Panc1 (cell line): ENCODE measurements around the gene LPP. TPM values are rescaled to one million over a fixed set of nuclear protein-coding genes. Genes with fewer than 3 reads are reported as not detected.

Experiments
- ATAC-seq: fragments of 200-7000 bp; cut with Tn5 transposase; 2 replicates; pipeline ENCODE4 v1.9.1; 2020; ENCODE audit warnings: mild to moderate bottlenecking, moderate library complexity
- BruUV-seq: library from RNA; stranded (reverse); fragments of 400-500 nt; replicated peaks from 2 replicates; lab custom pipeline; 2021; lab: Mats Ljungman, UMichigan
- CTCF ChIA-PET: fragments of 300-600 bp; sonication (Branson Sonifier 250); formaldehyde crosslinking; loops from one replicate; lab custom pipeline; 2022; ENCODE audit warnings: antibody characterized with exemption; lab: Charles Lee
- POLR2A ChIA-PET: fragments of 300-600 bp; sonication (Branson Sonifier 250); formaldehyde crosslinking; loops from one replicate; lab custom pipeline; 2022; ENCODE audit warnings: antibody characterized with exemption; lab: Charles Lee
- DNase-seq: peaks from one replicate; pipeline ENCODE4 v3.0.0-alpha.2; 2010; ENCODE audit warnings: low read depth, low spot score
- H3K27ac ChIP-seq: 2 replicates; pipeline ENCODE4 v1.5.1; 2011; ENCODE audit warnings: mild to moderate bottlenecking, low read length, inconsistent platforms
- H3K27me3 ChIP-seq: fragments of 200-500 bp; sonication (Bioruptor generic); 2 replicates; pipeline ENCODE4 v1.6.0; 2014; ENCODE audit warnings: low read length, inconsistent platforms; ENCODE audit not compliant: control insufficient read depth, insufficient read depth
- H3K36me3 ChIP-seq: fragments of 200-500 bp; sonication (Bioruptor generic); 2 replicates; pipeline ENCODE4 v1.5.1; 2014; ENCODE audit warnings: inconsistent platforms, mild to moderate bottlenecking, low read length, moderate library complexity; ENCODE audit not compliant: control insufficient read depth, insufficient read depth
- H3K4me1 ChIP-seq: 2 replicates; pipeline ENCODE4 v1.5.1; 2011; ENCODE audit warnings: inconsistent platforms, mild to moderate bottlenecking, low read length, moderate library complexity; ENCODE audit not compliant: control insufficient read depth, insufficient read depth
- H3K4me3 ChIP-seq, 2 experiments: 2 replicates each; pipeline ENCODE4 v1.5.1; 2011 to 2012; ENCODE audit warnings: low read depth in 2 of 2, low read length in 2 of 2, mild to moderate bottlenecking in 2 of 2, inconsistent platforms in 1 of 2, moderate library complexity in 1 of 2
- H3K9me3 ChIP-seq: fragments of 200-500 bp; sonication (Bioruptor generic); 2 replicates; pipeline ENCODE4 v1.5.1; 2014; ENCODE audit warnings: low read depth, mild to moderate bottlenecking, inconsistent platforms, low read length, moderate library complexity; ENCODE audit not compliant: control insufficient read depth, insufficient read depth
- CTCF ChIP-seq: fragments of 450-650 bp; IDR thresholded peaks from 2 replicates; pipeline ENCODE4 v1.5.1; 2017; ENCODE audit warnings: mild to moderate bottlenecking
- POLR2AphosphoS5 ChIP-seq: IDR thresholded peaks from 2 replicates; pipeline ENCODE4 v1.6.1; 2012; ENCODE audit warnings: mild to moderate bottlenecking, low read depth, low read length, moderate library complexity
- REST ChIP-seq, 2 experiments: IDR thresholded peaks; 2 replicates each; pipeline ENCODE4 v1.6.1; 2011 to 2012; ENCODE audit warnings: low read depth in 2 of 2, control low read depth in 1 of 2, low read length in 1 of 2, mild to moderate bottlenecking in 1 of 2, moderate library complexity in 1 of 2; ENCODE audit not compliant: insufficient read depth in 1 of 2
- SIN3A ChIP-seq: IDR thresholded peaks from 2 replicates; pipeline ENCODE4 v1.6.1; 2012; ENCODE audit warnings: low read depth, mild to moderate bottlenecking, low read length, moderate library complexity, borderline replicate concordance; ENCODE audit not compliant: insufficient read depth
- TCF7L2 ChIP-seq: IDR thresholded peaks from 2 replicates; pipeline ENCODE4 v1.6.1; 2011; ENCODE audit warnings: mild to moderate bottlenecking, low read depth, low read length, inconsistent platforms
- in situ Hi-C: cut with HindIII; loops from 2 replicates; pipeline ENCODE4 v1.10.0; 2016; ENCODE audit warnings: low sequenced_read_pairs, low pct_unique_long_range_greater_than_20kb
- intact Hi-C: fragments of 100-400 bp; cut with micrococcal nuclease; formaldehyde crosslinking; loops from one replicate; pipeline ENCODE4 v1.10.0; 2022; ENCODE audit not compliant: unreplicated experiment
- total RNA-seq: library from RNA; stranded (reverse); gene quantifications from one replicate; pipeline ENCODE4 v1.2.1, GENCODE V29; 2021; ENCODE audit not compliant: unreplicated experiment

The LPP gene
- total RNA-seq, 1 experiment from 2014 or later, result 90.0 TPM

- Histone ChIP-seq H3K27me3 (no peaks in the 10 kb centered on the region), H3K27ac (no peak overlapping the region), H3K9me3 (no peaks in the 10 kb centered on the region), H3K4me1 (no peaks in the 10 kb centered on the region), H3K36me3 (no peaks in the 10 kb centered on the region), H3K4me3 (no peak overlapping the region)
- DNase-seq (no peak), ATAC-seq (no peak)
- TF ChIP-seq TCF7L2 (no peak), POLR2AphosphoS5 (no peak), SIN3A (no peak), CTCF (no peak), REST (IDR thresholded peaks at IDR 0.05; ENCODE audit: insufficient read depth in 1 of 2, low read depth in 2 of 2, low read length in 1 of 2) (no peak)
- CTCF ChIA-PET, result no interaction called here
- POLR2A ChIA-PET, result no interaction called here
- in situ Hi-C loops, result no loop called here
- BruUV-seq, result no TSS peak
- intact Hi-C loops, result no loop called here
These were observed 751.6 kb downstream of the LPP start for GRCh38 chr3:188905547-188905946.

GRCh38 chr3:188906236-188906635 is 752.3 kb downstream of the LPP start:
- BruUV-seq, result no TSS peak
- DNase-seq (no peak), ATAC-seq (no peak)
- Histone ChIP-seq H3K9me3 (no peaks in the 10 kb centered on the region), H3K4me3 (no peak overlapping the region), H3K4me1 (no peaks in the 10 kb centered on the region), H3K36me3 (no peaks in the 10 kb centered on the region), H3K27me3 (no peaks in the 10 kb centered on the region), H3K27ac (no peak overlapping the region)
- in situ Hi-C loops, result no loop called here
- POLR2A ChIA-PET, result no interaction called here
- TF ChIP-seq TCF7L2 (no peak), CTCF (no peak), POLR2AphosphoS5 (no peak), SIN3A (no peak), REST (IDR thresholded peaks at IDR 0.05; ENCODE audit: insufficient read depth in 1 of 2, low read depth in 2 of 2, low read length in 1 of 2) (no peak)
- intact Hi-C loops, result no loop called here
- CTCF ChIA-PET, result no interaction called here
